K562 (cell line): ENCODE results near the gene OLIG2. TPM values are rescaled to one million over a fixed set of nuclear protein-coding genes. Genes with fewer than 3 reads are reported as not detected.

Source experiments
- ATAC-seq: fragments of 200-7000 bp; cut with Tn5 transposase; 3 replicates; pipeline ENCODE4 v1.9.1; 2020; ENCODE audit warnings: moderate library complexity
- BruUV-seq: library from RNA; stranded (reverse); fragments of 400-500 nt; replicated peaks from 2 replicates; lab custom pipeline; 2021; lab: Mats Ljungman, UMichigan
- CTCF ChIA-PET: fragments of 300-600 bp; formaldehyde crosslinking; extraction: SDS; loops from one replicate; lab custom pipeline; 2021; ENCODE audit warnings: low intra/inter-chr PET ratio; lab: Yijun Ruan, JAX
- POLR2A ChIA-PET: fragments of 300-600, 350-650 bp; sonication (Branson Sonifier 250); formaldehyde crosslinking; extraction: SDS; loops from one replicate; lab custom pipeline; 2021; ENCODE audit warnings: antibody characterized with exemption, inconsistent platforms; lab: Yijun Ruan, JAX
- DNase-seq, 4 experiments: peaks; one replicate each; pipeline versions ENCODE4 v3.0.0 to v3.0.0-alpha.2; 2011 to 2018; ENCODE audit warnings: low spot score in 3 of 4, mixed read lengths in 3 of 4; ENCODE audit errors: extremely low read depth in 1 of 4
- FAIRE-seq: peaks from 2 replicates; lab custom pipeline; 2011; peaks lifted over from hg19 to GRCh38; lab: Jason Lieb, UNC
- H2AFZ ChIP-seq: 2 replicates; pipeline ENCODE4 v1.6.0; 2011; ENCODE audit warnings: low read depth, low read length, control low read depth, inconsistent platforms
- H3K27ac ChIP-seq: fragments of 200-600 bp; 3 replicates; pipeline ENCODE4 v1.8.0; 2011; ENCODE audit warnings: low read depth, mild to moderate bottlenecking, control low read depth, inconsistent platforms, low read length, moderate library complexity, mixed read lengths; ENCODE audit errors: extremely low read depth
- H3K27me3 ChIP-seq, 2 experiments: fragments of 300-600 bp in 1 of 2; 2 replicates in 1 of 2; 3 replicates in 1 of 2; pipeline versions ENCODE4 v1.6.0 to v1.8.0; 2011; ENCODE audit warnings: inconsistent platforms in 2 of 2, low read length in 2 of 2, mild to moderate bottlenecking in 1 of 2, mixed read lengths in 1 of 2, moderate library complexity in 1 of 2; ENCODE audit not compliant: control insufficient read depth in 2 of 2, insufficient read depth in 2 of 2
- H3K36me3 ChIP-seq: fragments of 300-600 bp; 3 replicates; pipeline ENCODE4 v1.8.0; 2011; ENCODE audit warnings: mild to moderate bottlenecking, low read length, inconsistent platforms; ENCODE audit not compliant: control insufficient read depth, insufficient read depth
- H3K4me1 ChIP-seq, 2 experiments: fragments of 200-600 bp in 1 of 2; replicated peaks in 1 of 2; 2 replicates in 1 of 2; 3 replicates in 1 of 2; pipeline versions ENCODE4 v1.5.1 to v1.8.0; 2011; ENCODE audit warnings: inconsistent platforms in 2 of 2, low read length in 2 of 2, mild to moderate bottlenecking in 1 of 2, mixed read lengths in 1 of 2, moderate library complexity in 1 of 2; ENCODE audit not compliant: control insufficient read depth in 2 of 2, insufficient read depth in 2 of 2
- H3K4me2 ChIP-seq: 2 replicates; pipeline ENCODE4 v1.6.1; 2011; ENCODE audit warnings: low read length, control low read depth, inconsistent platforms, mixed read lengths; ENCODE audit not compliant: insufficient read depth
- H3K4me3 ChIP-seq: fragments of 200-600 bp; sonication (generic), shearing (Covaris generic); 2 replicates; pipeline ENCODE4 v1.5.1; 2016; ENCODE audit warnings: control low read depth, inconsistent platforms
- H3K79me2 ChIP-seq: fragments of 200-600 bp; 3 replicates; pipeline ENCODE4 v1.8.0; 2011; ENCODE audit warnings: low read length, inconsistent platforms; ENCODE audit not compliant: control insufficient read depth, insufficient read depth
- H3K9ac ChIP-seq, 2 experiments: 2 replicates each; pipeline versions ENCODE4 v1.6.0 to v1.6.1; 2011; ENCODE audit warnings: low read depth in 2 of 2, low read length in 2 of 2, control low read depth in 1 of 2, inconsistent platforms in 1 of 2, mild to moderate bottlenecking in 1 of 2, mixed read lengths in 1 of 2; ENCODE audit not compliant: insufficient read depth in 1 of 2
- H3K9me1 ChIP-seq: one replicate; pipeline ENCODE4 v1.6.0; 2011; ENCODE audit warnings: inconsistent platforms, mild to moderate bottlenecking, low read length, moderate library complexity; ENCODE audit not compliant: control insufficient read depth, insufficient read depth
- H3K9me3 ChIP-seq: replicated peaks from 2 replicates; pipeline ENCODE4 v1.5.1; 2011; ENCODE audit warnings: low read depth, low read length, inconsistent platforms; ENCODE audit not compliant: control insufficient read depth, insufficient read depth
- H4K20me1 ChIP-seq: replicated peaks from 2 replicates; pipeline ENCODE4 v1.6.1; 2011; ENCODE audit warnings: low read length, inconsistent platforms, mixed read lengths; ENCODE audit not compliant: control insufficient read depth, insufficient read depth
- COPS2 ChIP-seq: fragments of 450-650 bp; conservative IDR thresholded peaks from 2 replicates; pipeline ENCODE4 v1.6.1; 2016; ENCODE audit warnings: mild to moderate bottlenecking, moderate library complexity
- NR2F6 ChIP-seq: fragments of 450-650 bp; formaldehyde crosslinking; IDR thresholded peaks from 2 replicates; pipeline ENCODE4 v1.4.0; 2020; ENCODE audit warnings: mild to moderate bottlenecking
- RBM22 ChIP-seq: fragments of 200-400 bp; formaldehyde crosslinking; IDR thresholded peaks from 2 replicates; pipeline ENCODE4 v1.6.1; 2018; ENCODE audit warnings: low read length, low read depth; ENCODE audit not compliant: poor library complexity, severe bottlenecking
- ZNF740 ChIP-seq, 3 experiments: fragments of 200-800 bp in 1 of 3; sonication (Bioruptor generic) in 1 of 3; sonication (generic) in 1 of 3; formaldehyde crosslinking in 1 of 3; IDR thresholded peaks; 2 replicates each; pipeline versions ENCODE4 v1.6.1 to v1.8.0; 2016 to 2022; ENCODE audit warnings: mild to moderate bottlenecking in 2 of 3, missing compliant biosample characterization in 2 of 3, missing genetic modification characterization in 2 of 3, missing genetic modification reagents in 1 of 3
- WGBS: fragments of 100-300 bp; shearing (Covaris generic); methylation state at CpG from one replicate; pipeline ENCODE4 v1.1.6; 2016; ENCODE audit warnings: low coverage, mixed read lengths; ENCODE audit not compliant: insufficient coverage; ENCODE audit errors: missing lambda C conversion rate; 5-methylcytosine and 5-hydroxymethylcytosine counted together
- in situ Hi-C: fragments of 300-500 bp; cut with MboI; formaldehyde crosslinking; loops from 4 replicates; pipeline ENCODE4 v1.15.0; 2018; ENCODE audit warnings: inconsistent platforms, mixed read lengths
- intact Hi-C: fragments of 100-400 bp; cut with micrococcal nuclease; formaldehyde crosslinking; loops from 2 replicates; pipeline ENCODE4 v1.14.2; 2022
- polyA plus RNA-seq, 8 experiments: library from polyadenylated mRNA; depleted of rRNA in 4 of 8; stranded (reverse) in 5 of 8; unstranded in 3 of 8; fragments of >200 nt; fragmentation: Nextera tagmentation in 2 of 8; fragmentation: Illumina TruSeq in 1 of 8; extraction: Ambion mirVana in 2 of 8; extraction: Trizol in 1 of 8; gene quantifications; 2 replicates each; pipeline versions ENCODE4 v1.2.1 to v1.2.3, GENCODE V29; 2011 to 2014; ENCODE audit warnings: inconsistent platforms in 1 of 8, missing spikeins in 1 of 8
- total RNA-seq, 7 experiments: library from RNA; depleted of rRNA in 6 of 7; stranded (reverse); fragments of >200 nt in 6 of 7; fragmentation: Illumina TruSeq in 2 of 7; extraction: Trizol in 2 of 7; gene quantifications; 2 replicates each; pipeline versions ENCODE4 v1.2.1 to v1.2.3, GENCODE V29; 2011 to 2021; ENCODE audit warnings: low replicate concordance in 1 of 7

OLIG2 gene
- total and polyA plus RNA-seq, 9 of the 15 experiments (the other 6 are each of a cell fraction or from before 2014, with no cell fraction given) = not detected

GRCh38 chr21:33075128-33075527, 49.4 kb downstream of the OLIG2 start:
- no peak for FAIRE-seq
- Histone ChIP-seq H3K27me3 (peaks cover 37 to 43% of the 10 kb centered on the region in 2 experiments), H3K4me1 (peaks cover 9 to 14% of the 10 kb centered on the region in 2 experiments; a peak in 4 of 5 replicates), H2AFZ (no peak overlapping the region), H3K79me2 (no peaks in the 10 kb centered on the region), H3K9ac (no peak overlapping the region), H3K36me3 (no peaks in the 10 kb centered on the region), H3K27ac (no peak overlapping the region), H4K20me1 (no peaks in the 10 kb centered on the region), H3K4me2 (no peak overlapping the region), H3K9me1 (no peaks in the 10 kb centered on the region), H3K4me3 (no peak overlapping the region), H3K9me3 (no peaks in the 10 kb centered on the region)
- no peak for DNase-seq
- ChIA-PET CTCF (no interaction called here), POLR2A (interaction anchor here (0.6 kb wide), 2 partner anchors 16 to 119 kb away, joined by 3 to 4 read pairs; no protein-coding TSS in a partner anchor)
- BruUV-seq = no TSS peak
- TF ChIP-seq ZNF740 (CRISPR knock-in tag; IDR thresholded peaks at IDR 0.05) = 0 out of 2 replicates have a peak, but pooled peaks have one; percentile 65
- no peak for TF ChIP-seq ZNF740 (tag; IDR thresholded peaks at IDR 0.05)
- no peak for TF ChIP-seq RBM22
- TF ChIP-seq NR2F6 (CRISPR knock-in tag) = no peak
- no peak for TF ChIP-seq COPS2
- intact Hi-C loops (no loop called here), in situ Hi-C loops (no loop called here)
- 2% methylated on average over 9 of the region's 9 CpGs for WGBS
- ATAC-seq = no peak
